Smooth muscle cell (in vitro differentiated cells): ENCODE data around the gene NPLOC4. TPM values are rescaled to one million over a fixed set of nuclear protein-coding genes. Genes with fewer than 3 reads are reported as not detected.
A peak's percentile ranks its signal among the peaks of the same experiment; 100 is the strongest.

Source experiments
- DNase-seq: peaks from one replicate; lab custom pipeline; 2025; ENCODE audit not compliant: unreplicated experiment; lab: John Stamatoyannopoulos, UW
- H2AFZ ChIP-seq: fragments of 200-600 bp; sonication (generic); 2 replicates; pipeline ENCODE4 v1.6.0; 2016; ENCODE audit warnings: antibody characterized with exemption, low read depth, mild to moderate bottlenecking
- H3F3A ChIP-seq: fragments of 200-600 bp; sonication (generic); 2 replicates; pipeline ENCODE4 v1.6.0; 2017; ENCODE audit warnings: antibody characterized with exemption, low read depth
- H3K27ac ChIP-seq: fragments of 200-600 bp; sonication (generic); 2 replicates; pipeline ENCODE4 v1.5.1; 2016; ENCODE audit warnings: low read depth, mild to moderate bottlenecking
- H3K27me3 ChIP-seq: fragments of 200-600 bp; sonication (generic); 2 replicates; pipeline ENCODE4 v1.6.1; 2016; ENCODE audit warnings: low read depth, mild to moderate bottlenecking
- H3K36me3 ChIP-seq: fragments of 200-600 bp; sonication (generic); 2 replicates; pipeline ENCODE4 v1.5.1; 2016; ENCODE audit warnings: low read depth
- H3K4me1 ChIP-seq: fragments of 200-600 bp; sonication (generic); 2 replicates; pipeline ENCODE4 v1.5.1; 2016; ENCODE audit warnings: low read depth
- H3K4me2 ChIP-seq: fragments of 200-600 bp; sonication (generic); 2 replicates; pipeline ENCODE4 v1.6.0; 2016; ENCODE audit warnings: mild to moderate bottlenecking
- H3K4me3 ChIP-seq: fragments of 200-600 bp; sonication (generic); 2 replicates; pipeline ENCODE4 v1.5.1; 2016; ENCODE audit warnings: mild to moderate bottlenecking
- H3K79me2 ChIP-seq: fragments of 200-600 bp; sonication (generic); 2 replicates; pipeline ENCODE4 v1.6.0; 2016; ENCODE audit warnings: low read depth, mild to moderate bottlenecking
- H3K9ac ChIP-seq: fragments of 200-600 bp; sonication (generic); 2 replicates; pipeline ENCODE4 v1.6.0; 2016; ENCODE audit warnings: low read depth
- H3K9me3 ChIP-seq: fragments of 200-600 bp; sonication (generic); replicated peaks from 2 replicates; pipeline ENCODE4 v1.5.1; 2016; ENCODE audit warnings: low read depth
- H4K20me1 ChIP-seq: fragments of 200-600 bp; sonication (generic); 2 replicates; pipeline ENCODE4 v1.6.0; 2016; ENCODE audit warnings: low read depth
- WGBS: methylation state at CpG from one replicate; pipeline ENCODE4 v1.1.7; 2016; ENCODE audit warnings: low lambda C conversion rate; 5-methylcytosine and 5-hydroxymethylcytosine counted together
- polyA plus RNA-seq: library from polyadenylated mRNA; unstranded; fragments of >200 nt; fragmentation: Nextera tagmentation; extraction: Ambion mirVana; gene quantifications from 2 replicates; pipeline ENCODE4 v1.2.1, GENCODE V29; 2016
- total RNA-seq: library from RNA; depleted of rRNA; stranded (reverse); fragments of >200 nt; gene quantifications from 2 replicates; pipeline ENCODE4 v1.2.3, GENCODE V29; 2014
- TF ChIP-seq, protein P1 (sequence below): fragments of 200-600 bp; sonication (generic); IDR thresholded peaks from 2 replicates; pipeline ENCODE4 v1.5.1; 2017; ENCODE audit warnings: borderline replicate concordance, mild to moderate bottlenecking, antibody characterized with exemption; ENCODE audit not compliant: insufficient read depth, poor library complexity, severe bottlenecking

The NPLOC4 gene
- total and polyA plus RNA-seq, 2 experiments from 2014 or later = 58.1 to 60.9 TPM

DNA sequence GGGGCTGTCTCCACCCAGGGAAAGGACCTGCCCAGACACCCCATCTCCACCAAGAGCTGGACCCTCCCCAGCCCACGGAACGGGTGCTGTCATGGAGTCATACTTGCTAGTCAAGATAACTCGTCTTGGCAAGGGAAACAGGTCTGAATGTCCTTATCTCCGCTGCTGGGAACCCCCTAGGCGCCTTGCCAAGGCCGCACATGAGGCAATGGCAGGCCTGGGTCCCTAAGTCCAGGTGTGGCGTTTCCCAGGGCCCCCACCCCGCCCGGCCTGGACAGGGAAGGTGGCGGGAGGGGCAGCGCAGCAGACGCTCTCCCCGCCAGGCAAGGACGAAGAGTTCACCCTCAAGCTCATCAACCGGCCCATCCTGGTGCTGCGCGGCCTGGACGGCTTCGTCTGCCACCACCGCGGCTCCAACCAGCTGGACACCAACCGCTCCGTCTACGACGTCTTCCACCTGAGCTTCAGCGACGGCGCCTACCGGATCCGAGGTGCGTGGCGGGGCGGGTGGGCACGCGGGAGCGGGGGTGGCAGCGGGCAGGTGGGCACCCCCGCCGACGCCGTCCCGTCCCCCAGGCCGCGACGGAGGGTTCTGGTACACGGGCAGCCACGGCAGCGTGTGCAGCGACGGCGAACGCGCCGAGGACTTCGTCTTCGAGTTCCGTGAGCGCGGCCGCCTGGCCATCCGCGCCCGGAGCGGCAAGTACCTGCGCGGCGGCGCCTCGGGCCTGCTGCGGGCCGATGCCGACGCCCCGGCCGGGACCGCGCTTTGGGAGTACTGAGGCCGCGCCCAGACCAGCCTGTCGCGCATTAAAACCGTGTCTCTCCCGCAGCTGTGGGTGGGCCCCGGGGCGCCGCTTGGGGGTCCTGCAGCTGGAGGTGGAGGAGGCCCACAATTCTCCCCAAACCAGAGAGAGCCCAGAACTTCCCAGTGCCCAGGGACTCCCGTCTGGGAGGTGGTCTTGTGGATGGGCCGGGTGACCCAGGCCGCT, 100.3 kb downstream of the NPLOC4 start:
- Histone ChIP-seq H3K27me3 (peaks cover 11% of the 10 kb centered on the region), H3K36me3 (no peaks in the 10 kb centered on the region), H3K9ac (no peak overlapping the region), H3K9me3 (no peaks in the 10 kb centered on the region), H4K20me1 (peaks cover 10% of the 10 kb centered on the region), H2AFZ (no peak overlapping the region), H3K27ac (no peak overlapping the region), H3K4me1 (peaks cover 9% of the 10 kb centered on the region), H3K4me3 (peak overlapping the region; percentile 8), H3K79me2 (no peaks in the 10 kb centered on the region), H3F3A (no peaks in the 10 kb centered on the region), H3K4me2 (peak overlapping the region; percentile 67)
- 45% methylated on average over 49 of the region's 89 CpGs for WGBS
- no peak for DNase-seq
- TF ChIP-seq, protein P1, sequence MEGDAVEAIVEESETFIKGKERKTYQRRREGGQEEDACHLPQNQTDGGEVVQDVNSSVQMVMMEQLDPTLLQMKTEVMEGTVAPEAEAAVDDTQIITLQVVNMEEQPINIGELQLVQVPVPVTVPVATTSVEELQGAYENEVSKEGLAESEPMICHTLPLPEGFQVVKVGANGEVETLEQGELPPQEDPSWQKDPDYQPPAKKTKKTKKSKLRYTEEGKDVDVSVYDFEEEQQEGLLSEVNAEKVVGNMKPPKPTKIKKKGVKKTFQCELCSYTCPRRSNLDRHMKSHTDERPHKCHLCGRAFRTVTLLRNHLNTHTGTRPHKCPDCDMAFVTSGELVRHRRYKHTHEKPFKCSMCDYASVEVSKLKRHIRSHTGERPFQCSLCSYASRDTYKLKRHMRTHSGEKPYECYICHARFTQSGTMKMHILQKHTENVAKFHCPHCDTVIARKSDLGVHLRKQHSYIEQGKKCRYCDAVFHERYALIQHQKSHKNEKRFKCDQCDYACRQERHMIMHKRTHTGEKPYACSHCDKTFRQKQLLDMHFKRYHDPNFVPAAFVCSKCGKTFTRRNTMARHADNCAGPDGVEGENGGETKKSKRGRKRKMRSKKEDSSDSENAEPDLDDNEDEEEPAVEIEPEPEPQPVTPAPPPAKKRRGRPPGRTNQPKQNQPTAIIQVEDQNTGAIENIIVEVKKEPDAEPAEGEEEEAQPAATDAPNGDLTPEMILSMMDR = no peak

DNA sequence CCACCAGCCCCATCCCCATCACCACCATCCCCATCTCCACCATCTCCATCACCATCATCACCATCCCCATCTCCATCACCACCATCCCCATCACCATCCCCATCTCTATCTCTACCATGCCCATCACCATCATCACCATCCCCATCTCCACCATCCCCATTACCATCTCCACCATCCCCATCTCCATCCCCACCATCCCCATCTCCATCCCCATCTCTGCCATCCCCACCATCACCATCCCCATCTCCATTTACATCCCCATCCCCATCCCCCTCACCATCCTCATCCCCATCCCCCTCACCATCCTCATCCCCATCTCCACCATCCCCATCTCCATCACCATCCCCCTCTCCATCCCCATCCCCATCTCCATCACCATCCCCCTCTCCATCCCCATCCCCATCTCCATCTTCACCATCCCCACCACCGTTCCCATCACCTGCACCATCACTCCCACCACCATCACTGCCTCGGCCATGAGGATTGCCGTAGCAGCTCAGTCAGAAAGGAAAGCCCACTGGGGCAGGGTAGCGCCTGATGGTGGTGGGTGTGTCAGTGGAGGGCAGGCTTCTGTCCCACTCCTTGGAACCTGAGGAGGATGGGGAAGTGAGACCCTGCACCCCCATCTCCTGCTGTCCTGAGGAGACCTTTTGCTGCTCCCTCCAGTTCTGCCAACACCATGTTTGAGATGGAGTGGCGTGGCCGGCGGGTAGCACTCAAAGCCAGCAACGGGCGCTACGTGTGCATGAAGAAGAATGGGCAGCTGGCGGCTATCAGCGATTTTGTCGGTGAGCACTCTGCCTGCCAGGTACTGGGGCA, 101.2 kb downstream of the NPLOC4 start:
- TF ChIP-seq, protein P1 = no peak

DNA sequence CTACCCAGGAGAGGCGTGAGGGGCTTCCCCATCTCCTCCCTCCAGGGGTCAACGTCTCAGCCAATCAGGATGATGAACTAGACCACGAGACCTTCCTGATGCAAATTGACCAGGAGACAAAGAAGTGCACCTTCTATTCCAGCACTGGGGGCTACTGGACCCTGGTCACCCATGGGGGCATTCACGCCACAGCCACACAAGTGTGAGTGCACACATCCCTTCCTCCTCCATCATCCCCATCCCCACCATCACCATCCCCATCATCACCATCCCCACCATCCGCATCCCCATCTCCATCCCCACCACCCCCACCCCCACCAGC, 101.9 kb downstream of the NPLOC4 start:
- Histone ChIP-seq H3K4me1 (peaks cover 9% of the 10 kb centered on the region), H3F3A (no peaks in the 10 kb centered on the region), H3K79me2 (no peaks in the 10 kb centered on the region), H3K4me2 (no peak overlapping the region), H3K27me3 (peaks cover 11% of the 10 kb centered on the region), H3K4me3 (no peak overlapping the region), H2AFZ (no peak overlapping the region), H3K27ac (no peak overlapping the region), H4K20me1 (peaks cover 10% of the 10 kb centered on the region), H3K36me3 (no peaks in the 10 kb centered on the region), H3K9ac (no peak overlapping the region), H3K9me3 (no peaks in the 10 kb centered on the region)
- no peak for DNase-seq
- WGBS = 95% methylated on average over 3 of the region's 5 CpGs
- TF ChIP-seq, protein P1 = no peak

More for the DNA sequence above, 101.2 kb downstream of the NPLOC4 start:
- no peaks in the 10 kb centered on the region for H3K79me2 ChIP-seq
- no peaks in the 10 kb centered on the region for H3K9me3 ChIP-seq
- H3K36me3 ChIP-seq = no peaks in the 10 kb centered on the region
- peaks cover 10% of the 10 kb centered on the region for H4K20me1 ChIP-seq
- H3K27ac ChIP-seq = no peak overlapping the region
- H2AFZ ChIP-seq = no peak overlapping the region
- 90% methylated on average over 13 of the region's 13 CpGs for WGBS
- H3K4me2 ChIP-seq = no peak overlapping the region
- H3K4me3 ChIP-seq = no peak overlapping the region
- H3K4me1 ChIP-seq = peaks cover 9% of the 10 kb centered on the region
- H3F3A ChIP-seq = no peaks in the 10 kb centered on the region
- peaks cover 11% of the 10 kb centered on the region for H3K27me3 ChIP-seq
- H3K9ac ChIP-seq = no peak overlapping the region
- DNase-seq = no peak
